DMS153 treated with DMSO at 0.1 percent for 48 hours (cell line): ENCODE results near the gene CHST5.

ENCODE experiments used
- DNase-seq: peaks from one replicate; lab custom pipeline; 2025; ENCODE audit not compliant: unreplicated experiment; lab: John Stamatoyannopoulos, UW

CHST5 gene

GRCh38 chr16:75479421-75479990 lies 56.4 kb downstream of the CHST5 start:
- no peak for DNase-seq
